ENCODE data around the gene CAMK1D.

The CAMK1D gene

GRCh38 chr10:12594448-12594944 lies 245.1 kb downstream of the CAMK1D start:
- no peak for DNase-seq (ENCODE audit: low read depth, low spot score)

DNA sequence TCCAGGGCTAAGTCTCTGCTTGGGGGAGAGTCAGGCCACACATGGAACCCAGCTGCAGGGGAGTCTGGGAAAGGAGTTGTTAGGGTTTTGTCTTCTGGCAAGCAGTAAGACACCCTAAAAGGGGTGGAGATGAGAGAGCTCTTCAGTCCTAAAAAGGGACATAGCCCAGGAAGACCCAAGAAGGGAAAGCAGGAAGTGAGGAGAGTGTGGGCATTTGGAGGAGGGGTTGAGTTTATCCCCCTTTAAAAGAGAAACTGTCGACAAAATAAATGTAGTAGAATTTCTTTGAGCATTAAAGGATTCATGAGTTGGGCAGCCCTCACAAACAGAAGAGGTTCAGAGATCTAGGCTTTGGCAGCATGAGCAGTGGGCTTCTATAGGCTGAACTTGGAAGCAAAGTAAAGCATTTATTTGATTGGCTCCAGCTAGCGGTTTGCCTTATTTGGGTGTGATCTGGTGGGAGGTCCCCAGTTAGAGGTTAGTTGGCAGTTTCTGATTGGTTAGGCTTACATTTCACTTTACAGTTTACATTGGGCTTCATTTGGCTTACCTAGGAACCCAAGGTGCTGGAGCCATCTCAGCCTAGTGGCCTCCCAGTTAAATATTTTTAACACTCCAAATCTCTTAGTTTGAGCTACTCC lies 246.7 kb downstream of the CAMK1D start:
- DNase-seq (ENCODE audit: low read depth, low spot score) = no peak

- DNase-seq (ENCODE audit: low read depth, low spot score) = no peak
These were observed 247.8 kb downstream of the CAMK1D start for GRCh38 chr10:12597176-12597575.

DNA sequence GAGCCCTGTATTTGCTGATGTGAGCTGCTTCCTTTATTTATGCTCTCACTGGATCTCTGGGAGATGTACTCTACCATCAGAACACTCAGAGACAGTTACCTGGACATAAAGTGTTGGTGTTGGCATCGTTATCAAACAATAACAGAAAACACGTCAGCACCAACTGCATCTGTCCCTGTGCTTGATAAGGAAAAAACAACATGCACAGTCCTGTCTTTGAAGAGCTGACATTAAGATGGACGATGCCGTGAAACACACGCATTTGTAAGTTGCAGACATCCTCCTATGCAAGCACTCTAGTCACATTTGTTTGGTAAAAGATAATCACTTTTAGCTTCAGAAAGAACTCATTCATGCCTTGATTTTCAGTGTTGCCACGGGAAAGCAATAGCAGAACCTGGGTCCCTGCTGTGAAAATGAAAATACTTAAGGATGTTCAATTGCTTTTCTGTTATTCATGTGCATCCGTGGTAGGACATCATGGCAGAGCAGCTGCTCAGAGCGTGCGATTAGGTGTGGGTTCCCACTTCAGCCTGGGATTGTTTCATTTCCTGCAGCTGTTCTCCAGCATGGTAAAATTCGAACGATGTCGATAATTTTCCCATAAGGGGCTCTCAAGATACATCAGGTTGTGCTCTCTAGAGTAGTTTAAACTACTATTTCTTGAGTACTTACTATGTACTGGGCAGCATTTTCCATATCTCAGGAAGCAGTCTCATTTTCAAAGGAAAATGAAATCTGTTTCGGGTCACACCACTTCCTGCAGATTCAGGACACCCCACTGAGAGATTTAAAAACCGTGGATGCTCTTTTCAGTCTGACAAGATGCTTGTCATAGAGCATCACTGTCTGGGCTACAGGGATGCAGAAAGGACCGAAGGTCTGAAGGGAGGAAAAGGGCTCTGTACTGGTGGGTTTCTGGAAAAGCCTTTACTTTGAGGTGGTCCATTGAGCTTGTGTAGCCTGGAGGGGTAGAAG lies 248.7 kb downstream of the CAMK1D start:
- no peak for DNase-seq (ENCODE audit: low read depth, low spot score)

DNA sequence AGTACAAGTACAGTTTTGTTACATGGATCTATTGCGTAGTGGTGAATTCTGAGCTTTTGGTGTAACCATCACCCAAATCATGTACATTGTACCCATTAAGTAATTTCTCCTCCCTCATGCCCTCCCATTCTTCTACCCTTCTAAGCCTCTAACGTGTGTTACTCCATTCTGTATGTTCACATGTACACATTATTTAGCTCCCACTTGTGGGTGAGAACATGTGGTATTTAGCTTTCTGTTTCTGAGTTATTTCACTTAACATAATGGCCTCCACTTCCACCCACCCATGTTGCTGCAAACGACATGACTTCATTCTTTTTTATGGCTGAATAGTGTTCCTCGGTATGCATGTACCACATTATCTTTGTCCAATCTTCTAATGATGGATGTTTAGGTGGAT lies 251.3 kb downstream of the CAMK1D start:
- DNase-seq (ENCODE audit: low read depth, low spot score) = no peak

DNA sequence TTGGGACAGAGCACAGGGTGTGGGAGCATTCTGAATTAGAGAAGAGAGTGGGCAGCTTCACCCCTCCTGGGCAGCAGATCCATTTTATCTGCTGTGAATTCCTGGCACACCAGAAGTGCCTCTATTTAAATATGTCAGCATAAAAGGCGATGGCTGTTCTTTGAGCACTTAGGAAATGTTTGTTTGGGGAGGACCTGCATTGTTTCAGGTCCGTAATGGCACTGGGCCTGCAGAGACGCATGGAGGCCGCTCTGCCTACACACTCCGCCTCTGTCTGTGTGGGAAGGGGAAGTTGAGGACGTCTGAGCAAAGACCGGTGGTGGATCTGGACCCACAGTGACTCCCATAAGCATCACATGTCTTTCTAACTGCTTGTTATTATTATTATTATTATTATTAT lies 253.2 kb downstream of the CAMK1D start:
- DNase-seq (ENCODE audit: low read depth, low spot score) = no peak

DNA sequence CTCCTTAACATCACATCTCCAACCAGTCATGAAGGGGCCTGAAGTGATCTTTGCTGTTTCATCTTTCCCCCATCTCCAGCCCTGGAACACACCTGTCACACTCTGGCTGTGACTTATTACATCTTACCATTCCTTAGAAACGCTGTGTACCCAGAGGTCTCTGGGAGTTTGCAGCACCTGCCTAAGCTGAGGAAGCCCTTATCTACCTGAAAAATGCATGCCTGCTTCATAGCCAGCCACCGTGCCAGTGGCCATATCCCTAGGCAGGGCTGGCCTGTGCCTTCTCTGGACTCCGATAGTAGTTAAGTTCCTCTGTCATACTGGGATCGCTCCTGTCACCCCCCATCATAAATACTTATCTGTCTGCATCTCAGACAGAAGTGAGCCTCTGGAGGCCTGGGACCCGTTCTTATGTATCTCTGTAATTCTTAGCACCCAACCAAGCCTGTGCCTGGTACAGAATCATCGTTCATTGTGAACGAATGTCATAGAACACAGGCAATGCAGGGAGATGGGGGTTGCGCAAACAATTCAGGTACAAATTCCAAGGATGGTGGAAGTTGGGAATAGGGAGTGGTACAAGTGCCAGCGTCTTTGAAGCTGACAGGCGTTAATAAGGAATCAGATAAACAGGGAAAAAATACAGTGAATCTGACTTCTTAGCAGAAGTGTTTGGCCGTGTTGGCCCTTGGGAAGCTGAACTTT lies 254.6 kb downstream of the CAMK1D start:
- DNase-seq (ENCODE audit: low read depth, low spot score) = no peak

GRCh38 chr10:12605580-12606405 lies 256.4 kb downstream of the CAMK1D start:
- DNase-seq (ENCODE audit: low read depth, low spot score) = no peak

DNA sequence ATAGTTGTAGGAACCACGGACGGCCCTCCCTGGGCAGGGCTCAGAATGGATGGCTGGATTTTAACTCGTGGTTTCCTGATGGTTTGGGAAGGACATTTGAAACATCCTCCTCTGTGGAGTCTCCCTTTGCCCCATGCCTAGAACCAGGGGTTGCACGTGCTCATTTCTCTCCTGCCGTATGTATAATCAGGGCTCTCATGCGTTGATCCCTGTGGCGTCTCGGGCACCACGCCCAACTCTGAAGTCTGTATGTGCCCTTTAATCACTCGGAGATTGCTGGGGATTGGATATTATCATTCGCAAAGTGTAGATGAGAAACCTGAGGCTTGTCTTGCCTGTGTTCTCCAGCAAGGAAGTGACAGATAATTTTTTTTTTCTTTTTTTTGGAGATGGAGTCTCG lies 257.1 kb downstream of the CAMK1D start:
- no peak for DNase-seq (ENCODE audit: low read depth, low spot score)

DNA sequence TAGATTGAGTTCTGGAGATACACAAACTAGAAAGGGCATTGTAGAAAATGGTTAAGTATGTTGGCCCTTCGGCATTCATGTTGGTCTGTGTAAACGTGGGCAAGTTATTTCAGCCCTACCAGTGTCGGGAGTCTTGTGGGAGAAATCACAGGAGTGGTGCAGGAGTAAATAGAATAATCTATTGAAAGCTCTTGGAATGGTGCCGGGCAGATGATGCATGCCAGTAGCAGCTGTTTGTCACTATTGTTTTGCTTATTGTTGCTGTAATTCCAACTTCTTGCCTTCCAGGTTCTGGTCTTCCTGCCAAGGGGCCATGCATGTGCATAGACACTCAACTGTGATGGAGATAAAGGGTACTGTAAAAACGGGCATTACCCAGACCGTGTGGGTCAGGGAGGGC lies 259.4 kb downstream of the CAMK1D start:
- DNase-seq (ENCODE audit: low read depth, low spot score) = no peak

- DNase-seq (ENCODE audit: low read depth, low spot score) = no peak
These were observed 260.1 kb downstream of the CAMK1D start for GRCh38 chr10:12609435-12609834.

- DNase-seq (ENCODE audit: low read depth, low spot score) = no peak
These were observed 263.8 kb downstream of the CAMK1D start for GRCh38 chr10:12613136-12613535.

DNA sequence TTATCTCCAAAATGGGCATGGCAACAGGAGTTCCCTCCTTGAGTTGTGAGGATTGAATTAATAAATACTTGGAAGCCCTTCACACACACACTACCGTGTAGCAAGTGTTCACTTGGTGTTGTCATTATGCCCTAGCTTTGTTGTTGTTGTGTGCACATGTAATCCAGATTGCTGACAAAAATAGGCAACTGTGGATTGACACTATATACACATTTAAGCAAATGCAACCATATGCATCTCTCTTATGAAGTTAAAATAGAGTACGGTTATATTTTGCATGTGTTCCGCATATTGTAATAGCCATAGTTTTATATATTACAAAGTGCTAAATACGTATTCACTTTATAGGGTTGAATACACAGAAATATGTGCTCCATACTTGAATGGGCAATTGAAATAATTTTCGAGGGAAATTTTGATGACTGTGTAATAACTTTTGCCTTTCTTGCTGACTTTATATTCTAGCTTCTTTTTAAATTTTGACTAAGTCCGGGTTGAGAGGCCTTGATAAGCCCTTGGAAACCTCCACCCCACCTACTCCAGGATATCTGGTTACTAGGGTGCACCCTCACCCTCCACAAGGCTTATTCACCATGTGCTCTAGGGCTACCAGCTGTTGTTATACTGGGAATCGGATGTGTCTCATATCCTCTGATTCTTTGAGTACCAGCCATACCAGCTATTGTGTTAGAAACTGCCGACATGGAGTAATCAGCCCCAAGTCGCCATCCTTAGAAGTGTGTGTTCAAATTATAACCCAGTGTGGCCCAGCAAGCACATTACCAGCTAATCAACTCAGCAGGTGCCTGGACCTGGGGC lies 265.0 kb downstream of the CAMK1D start:
- DNase-seq (ENCODE audit: low read depth, low spot score) = no peak

- DNase-seq (ENCODE audit: low read depth, low spot score) = no peak
These were observed 266.2 kb downstream of the CAMK1D start for GRCh38 chr10:12615296-12616220.

GRCh38 chr10:12617191-12618175 lies 268.1 kb downstream of the CAMK1D start:
- DNase-seq (ENCODE audit: low read depth, low spot score) = no peak

- no peak for DNase-seq (ENCODE audit: low read depth, low spot score)
These were observed 272.7 kb downstream of the CAMK1D start for GRCh38 chr10:12622016-12622415.

GRCh38 chr10:12622691-12623090 lies 273.3 kb downstream of the CAMK1D start:
- DNase-seq (ENCODE audit: low read depth, low spot score) = no peak

DNA sequence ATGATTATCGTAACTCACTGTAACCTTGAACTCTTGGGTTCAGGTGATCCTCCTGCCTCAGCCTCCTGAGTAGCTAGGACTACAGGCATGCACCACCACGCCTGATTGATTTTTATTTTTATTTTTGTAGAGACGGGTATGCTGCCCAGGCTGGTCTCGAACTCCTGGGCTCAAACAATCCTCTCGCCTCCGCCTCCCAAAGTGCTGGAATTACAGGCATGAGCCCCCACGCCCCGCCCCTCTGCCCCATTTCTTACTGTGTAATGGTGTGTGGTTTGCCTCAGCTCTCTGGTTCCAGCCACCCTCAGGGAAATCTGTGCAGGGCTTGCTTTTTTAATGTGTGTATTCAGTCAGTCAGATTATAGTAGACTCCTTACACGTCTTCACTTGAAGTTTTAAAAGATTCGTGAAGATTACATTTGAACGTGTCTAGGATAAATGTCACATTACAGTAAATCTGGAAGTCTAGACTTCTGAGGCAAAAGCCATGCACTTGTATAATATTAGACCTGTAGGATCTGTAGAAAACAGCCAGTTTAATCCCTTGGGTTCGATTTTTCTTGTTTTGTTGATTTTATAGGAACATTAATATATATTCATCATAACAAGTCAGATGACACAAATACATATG lies 276.2 kb downstream of the CAMK1D start:
- DNase-seq (ENCODE audit: low read depth, low spot score) = no peak
